ENCODE measurements around the gene IZUMO4.

The IZUMO4 gene

GRCh38 chr19:2114218-2114617, 17.5 kb downstream of the IZUMO4 start:
- Histone ChIP-seq H3K4me1 (ENCODE audit: insufficient read depth, insufficient read length) (peaks cover 3% of the 10 kb centered on the region), H3K36me3 (ENCODE audit: insufficient read depth, insufficient read length, low read length) (peaks cover 99% of the 10 kb centered on the region), H3K9ac (ENCODE audit: insufficient read length, low read depth) (no peak overlapping the region)

GRCh38 chr19:2114821-2115220, 18.1 kb downstream of the IZUMO4 start:
- no peak for DNase-seq (ENCODE audit: low read depth, low spot score)
- Histone ChIP-seq H3K36me3 (ENCODE audit: insufficient read depth, insufficient read length, low read length) (peaks cover 97% of the 10 kb centered on the region), H3K4me3 (ENCODE audit: insufficient read length, low read depth) (no peak overlapping the region), H3K4me1 (ENCODE audit: insufficient read depth, insufficient read length) (peaks cover 3% of the 10 kb centered on the region), H3K9ac (ENCODE audit: insufficient read length, low read depth) (no peak overlapping the region), H3K27me3 (ENCODE audit: insufficient read depth, insufficient read length) (no peaks in the 10 kb centered on the region), H3K9me3 (ENCODE audit: insufficient read depth, low read length) (no peaks in the 10 kb centered on the region)
- no peak for TF ChIP-seq SUZ12 (IDR thresholded peaks at IDR 0.05; ENCODE audit: extremely low read depth, insufficient read depth, insufficient read length)
- TF ChIP-seq YY1 (IDR thresholded peaks at IDR 0.05; ENCODE audit: insufficient read depth, insufficient read length), result no peak
- TF ChIP-seq ZNF274 (IDR thresholded peaks at IDR 0.05; ENCODE audit: low read depth, low read length), result no peak

More at GRCh38 chr19:2114218-2114617, 17.5 kb downstream of the IZUMO4 start:
- no peak for TF ChIP-seq ZNF274 (IDR thresholded peaks at IDR 0.05; ENCODE audit: low read depth, low read length)
- TF ChIP-seq SUZ12 (IDR thresholded peaks at IDR 0.05; ENCODE audit: extremely low read depth, insufficient read depth, insufficient read length), result no peak
- no peak for DNase-seq (ENCODE audit: low read depth, low spot score)
- Histone ChIP-seq H3K4me3 (ENCODE audit: insufficient read length, low read depth) (no peak overlapping the region), H3K9me3 (ENCODE audit: insufficient read depth, low read length) (no peaks in the 10 kb centered on the region), H3K27me3 (ENCODE audit: insufficient read depth, insufficient read length) (no peaks in the 10 kb centered on the region)

- H3K4me1 ChIP-seq (ENCODE audit: insufficient read depth, insufficient read length), result peaks cover 3% of the 10 kb centered on the region
- H3K9ac ChIP-seq (ENCODE audit: insufficient read length, low read depth), result no peak overlapping the region
- H3K4me3 ChIP-seq (ENCODE audit: insufficient read length, low read depth), result no peak overlapping the region
- H3K9me3 ChIP-seq (ENCODE audit: insufficient read depth, low read length), result no peaks in the 10 kb centered on the region
- H3K27me3 ChIP-seq (ENCODE audit: insufficient read depth, insufficient read length), result no peaks in the 10 kb centered on the region
- no peak for TF ChIP-seq YY1 (IDR thresholded peaks at IDR 0.05; ENCODE audit: insufficient read depth, insufficient read length)
- TF ChIP-seq SUZ12 (IDR thresholded peaks at IDR 0.05; ENCODE audit: extremely low read depth, insufficient read depth, insufficient read length), result no peak
- DNase-seq (ENCODE audit: low read depth, low spot score), result no peak
- peaks cover 97% of the 10 kb centered on the region for H3K36me3 ChIP-seq (ENCODE audit: insufficient read depth, insufficient read length, low read length)
Measured at GRCh38 chr19:2115324-2115723, 18.6 kb downstream of the IZUMO4 start.

DNA sequence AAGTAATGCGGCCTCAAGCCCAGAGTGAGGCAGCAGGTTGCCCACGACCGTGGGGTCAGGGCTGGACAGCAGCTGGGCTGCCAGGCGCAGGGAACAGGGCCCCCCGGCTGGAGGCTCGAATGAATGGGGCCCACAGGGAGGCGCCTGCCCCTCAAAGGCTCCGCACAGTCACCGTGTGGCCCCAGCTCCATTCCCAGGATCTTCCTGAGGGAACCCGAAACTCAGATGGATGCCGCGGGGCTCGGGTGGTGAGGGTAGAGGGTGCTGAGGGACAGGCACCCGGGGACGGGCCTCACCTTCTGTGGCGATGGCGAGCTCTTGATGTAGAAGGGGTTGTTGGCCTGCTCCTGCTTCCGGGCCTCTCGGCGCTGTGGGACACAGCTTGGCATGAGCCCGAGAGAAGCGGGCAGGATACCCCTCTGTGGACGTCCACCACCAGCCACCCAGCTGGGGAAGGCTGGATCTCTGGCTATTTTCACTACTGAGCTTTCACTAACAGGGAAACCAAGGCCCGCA, 19.3 kb downstream of the IZUMO4 start:
- Histone ChIP-seq H3K9ac (ENCODE audit: insufficient read length, low read depth) (no peak overlapping the region), H3K4me3 (ENCODE audit: insufficient read length, low read depth) (no peak overlapping the region), H3K36me3 (ENCODE audit: insufficient read depth, insufficient read length, low read length) (peaks cover 97% of the 10 kb centered on the region), H3K9me3 (ENCODE audit: insufficient read depth, low read length) (no peaks in the 10 kb centered on the region), H3K27me3 (ENCODE audit: insufficient read depth, insufficient read length) (no peaks in the 10 kb centered on the region), H3K4me1 (ENCODE audit: insufficient read depth, insufficient read length) (peaks cover 3% of the 10 kb centered on the region)
- no peak for DNase-seq (ENCODE audit: low read depth, low spot score)
- TF ChIP-seq SUZ12 (IDR thresholded peaks at IDR 0.05; ENCODE audit: extremely low read depth, insufficient read depth, insufficient read length) (no peak), YY1 (IDR thresholded peaks at IDR 0.05; ENCODE audit: insufficient read depth, insufficient read length) (no peak), ZNF274 (IDR thresholded peaks at IDR 0.05; ENCODE audit: low read depth, low read length) (no peak)

DNA sequence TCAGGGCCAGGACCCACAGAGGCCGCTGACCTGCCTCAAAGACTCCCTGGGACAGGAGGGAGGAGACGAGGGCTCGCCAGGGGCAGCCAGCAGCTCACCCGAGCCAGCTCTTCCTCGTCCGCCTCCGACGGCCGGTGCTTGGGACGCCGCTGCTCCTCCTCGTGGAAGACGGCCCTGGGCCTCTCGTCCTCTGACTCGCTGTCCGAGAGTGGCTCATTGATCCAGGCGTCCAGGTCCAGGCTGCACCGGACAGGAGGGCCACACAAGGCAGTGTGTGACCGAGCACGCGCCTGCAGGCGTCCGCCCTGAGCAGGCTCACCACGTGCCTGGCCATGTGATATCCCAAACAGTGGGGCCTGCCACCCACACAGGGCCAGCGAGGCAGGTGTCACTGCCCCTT, 19.8 kb downstream of the IZUMO4 start:
- no peak for DNase-seq (ENCODE audit: low read depth, low spot score)
- no peak for TF ChIP-seq YY1 (IDR thresholded peaks at IDR 0.05; ENCODE audit: insufficient read depth, insufficient read length)
- no peak for TF ChIP-seq ZNF274 (IDR thresholded peaks at IDR 0.05; ENCODE audit: low read depth, low read length)
- TF ChIP-seq SUZ12 (IDR thresholded peaks at IDR 0.05; ENCODE audit: extremely low read depth, insufficient read depth, insufficient read length), result no peak
- peaks cover 3% of the 10 kb centered on the region for H3K4me1 ChIP-seq (ENCODE audit: insufficient read depth, insufficient read length)
- no peak overlapping the region for H3K4me3 ChIP-seq (ENCODE audit: insufficient read length, low read depth)
- H3K9me3 ChIP-seq (ENCODE audit: insufficient read depth, low read length), result no peaks in the 10 kb centered on the region
- H3K36me3 ChIP-seq (ENCODE audit: insufficient read depth, insufficient read length, low read length), result peaks cover 97% of the 10 kb centered on the region
- H3K9ac ChIP-seq (ENCODE audit: insufficient read length, low read depth), result no peak overlapping the region
- H3K27me3 ChIP-seq (ENCODE audit: insufficient read depth, insufficient read length), result no peaks in the 10 kb centered on the region

DNA sequence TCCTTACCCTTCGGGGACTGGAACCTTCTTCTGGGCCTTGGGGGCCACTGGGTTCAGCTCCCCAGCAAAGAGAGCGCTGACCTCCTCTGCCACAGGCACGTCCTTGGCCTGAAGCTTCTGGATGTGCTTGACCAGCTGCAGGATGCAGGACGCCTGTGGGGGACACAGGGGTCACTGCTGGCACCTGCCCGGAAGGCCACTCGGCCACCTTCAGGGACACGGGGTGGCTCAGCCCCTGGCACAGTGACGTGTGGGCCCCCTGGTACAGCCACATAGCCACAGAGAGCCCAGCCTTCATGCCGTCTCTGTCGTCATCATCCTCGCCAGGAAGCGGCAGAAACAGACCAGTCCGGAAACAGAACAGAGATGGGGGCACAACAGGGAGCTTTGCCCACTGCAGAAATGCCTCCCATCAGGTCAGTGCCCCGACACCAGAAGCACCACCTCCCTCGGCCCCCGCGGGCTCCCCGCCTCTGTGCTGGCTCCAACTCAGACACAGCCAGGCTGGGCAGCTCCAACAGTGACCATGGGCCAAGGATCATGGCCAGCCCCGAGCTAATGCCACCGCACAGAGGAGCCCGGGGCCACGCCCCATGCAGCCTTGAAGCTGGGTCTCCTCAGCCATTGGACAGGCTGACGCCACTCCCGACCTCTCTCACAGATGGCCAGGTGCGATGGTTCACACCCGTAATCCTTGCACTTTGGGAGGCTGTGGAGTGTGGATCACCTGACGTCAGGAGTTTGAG, 20.7 kb downstream of the IZUMO4 start:
- Histone ChIP-seq H3K9me3 (ENCODE audit: insufficient read depth, low read length) (no peaks in the 10 kb centered on the region), H3K4me3 (ENCODE audit: insufficient read length, low read depth) (no peak overlapping the region), H3K27me3 (ENCODE audit: insufficient read depth, insufficient read length) (no peaks in the 10 kb centered on the region), H3K36me3 (ENCODE audit: insufficient read depth, insufficient read length, low read length) (peaks cover 97% of the 10 kb centered on the region), H3K4me1 (ENCODE audit: insufficient read depth, insufficient read length) (peaks cover 3% of the 10 kb centered on the region), H3K9ac (ENCODE audit: insufficient read length, low read depth) (no peak overlapping the region)
- DNase-seq (ENCODE audit: low read depth, low spot score), result no peak
- TF ChIP-seq YY1 (IDR thresholded peaks at IDR 0.05; ENCODE audit: insufficient read depth, insufficient read length) (no peak), SUZ12 (IDR thresholded peaks at IDR 0.05; ENCODE audit: extremely low read depth, insufficient read depth, insufficient read length) (no peak), ZNF274 (IDR thresholded peaks at IDR 0.05; ENCODE audit: low read depth, low read length) (no peak)

GRCh38 chr19:2118438-2118837, 21.7 kb downstream of the IZUMO4 start:
- Histone ChIP-seq H3K36me3 (ENCODE audit: insufficient read depth, insufficient read length, low read length) (peaks cover 98% of the 10 kb centered on the region), H3K9me3 (ENCODE audit: insufficient read depth, low read length) (no peaks in the 10 kb centered on the region), H3K9ac (ENCODE audit: insufficient read length, low read depth) (no peak overlapping the region), H3K4me1 (ENCODE audit: insufficient read depth, insufficient read length) (peaks cover 3% of the 10 kb centered on the region), H3K4me3 (ENCODE audit: insufficient read length, low read depth) (no peak overlapping the region), H3K27me3 (ENCODE audit: insufficient read depth, insufficient read length) (no peaks in the 10 kb centered on the region)
- DNase-seq (ENCODE audit: low read depth, low spot score), result no peak
- no peak for TF ChIP-seq SUZ12 (IDR thresholded peaks at IDR 0.05; ENCODE audit: extremely low read depth, insufficient read depth, insufficient read length)
